ENCODE results near the gene OSTN. TPM values are rescaled to one million over a fixed set of nuclear protein-coding genes. Genes with fewer than 3 reads are reported as not detected.

The OSTN gene
- total RNA-seq, 2 donors from 2014 or later = 0.09 TPM; not detected in 1

GRCh38 chr3:191280111-191280510, 81.1 kb downstream of the OSTN start:
- no peak overlapping the region for H3K4me3 ChIP-seq
- DNase-seq (ENCODE audit: low spot score) = no peak
- H3K9me3 ChIP-seq = no peaks in the 10 kb centered on the region
- intact Hi-C loops (cut with DNase I) = no loop called here
- no peaks in the 10 kb centered on the region for H3K4me1 ChIP-seq (replicated peaks)
- no peaks in the 10 kb centered on the region for H3K36me3 ChIP-seq
- H3K27ac ChIP-seq = no peak overlapping the region
- no peak for TF ChIP-seq POLR2A (IDR thresholded peaks at IDR 0.05)
- TF ChIP-seq POLR2AphosphoS5 (IDR thresholded peaks at IDR 0.05) = no peak
- TF ChIP-seq, protein P1, sequence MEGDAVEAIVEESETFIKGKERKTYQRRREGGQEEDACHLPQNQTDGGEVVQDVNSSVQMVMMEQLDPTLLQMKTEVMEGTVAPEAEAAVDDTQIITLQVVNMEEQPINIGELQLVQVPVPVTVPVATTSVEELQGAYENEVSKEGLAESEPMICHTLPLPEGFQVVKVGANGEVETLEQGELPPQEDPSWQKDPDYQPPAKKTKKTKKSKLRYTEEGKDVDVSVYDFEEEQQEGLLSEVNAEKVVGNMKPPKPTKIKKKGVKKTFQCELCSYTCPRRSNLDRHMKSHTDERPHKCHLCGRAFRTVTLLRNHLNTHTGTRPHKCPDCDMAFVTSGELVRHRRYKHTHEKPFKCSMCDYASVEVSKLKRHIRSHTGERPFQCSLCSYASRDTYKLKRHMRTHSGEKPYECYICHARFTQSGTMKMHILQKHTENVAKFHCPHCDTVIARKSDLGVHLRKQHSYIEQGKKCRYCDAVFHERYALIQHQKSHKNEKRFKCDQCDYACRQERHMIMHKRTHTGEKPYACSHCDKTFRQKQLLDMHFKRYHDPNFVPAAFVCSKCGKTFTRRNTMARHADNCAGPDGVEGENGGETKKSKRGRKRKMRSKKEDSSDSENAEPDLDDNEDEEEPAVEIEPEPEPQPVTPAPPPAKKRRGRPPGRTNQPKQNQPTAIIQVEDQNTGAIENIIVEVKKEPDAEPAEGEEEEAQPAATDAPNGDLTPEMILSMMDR (IDR thresholded peaks at IDR 0.05) = no peak
- no peaks in the 10 kb centered on the region for H3K27me3 ChIP-seq (replicated peaks; ENCODE audit: insufficient read depth)
- WGBS = 30% methylated on average over 1 of the region's 1 CpG

DNA sequence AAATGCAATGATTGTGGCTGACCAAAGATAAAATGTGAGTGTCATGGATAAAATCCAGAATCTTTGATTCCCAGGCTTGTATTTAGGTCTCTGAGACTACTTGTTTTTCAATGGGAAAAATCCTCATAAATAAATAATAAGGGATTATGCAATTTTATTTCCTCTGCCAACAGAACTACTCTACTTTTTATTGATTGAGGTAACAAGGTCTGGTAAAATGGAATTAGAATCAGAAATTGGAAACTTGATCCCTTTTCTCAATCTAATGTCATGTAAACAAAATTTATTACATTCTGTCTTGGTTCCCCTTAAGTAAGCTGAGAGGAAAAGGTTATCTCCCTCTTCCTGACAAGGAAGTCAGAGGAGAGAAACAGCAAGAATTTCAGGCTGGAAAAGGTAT, 81.8 kb downstream of the OSTN start:
- no peak for DNase-seq (ENCODE audit: low spot score)
- Histone ChIP-seq H3K36me3 (no peaks in the 10 kb centered on the region), H3K4me3 (no peak overlapping the region), H3K27ac (no peak overlapping the region), H3K27me3 (replicated peaks; ENCODE audit: insufficient read depth) (no peaks in the 10 kb centered on the region), H3K9me3 (no peaks in the 10 kb centered on the region), H3K4me1 (replicated peaks) (no peaks in the 10 kb centered on the region)
- intact Hi-C loops (cut with DNase I) = no loop called here
- no peak for TF ChIP-seq POLR2AphosphoS5 (IDR thresholded peaks at IDR 0.05)
- no peak for TF ChIP-seq POLR2A (IDR thresholded peaks at IDR 0.05)
- TF ChIP-seq, protein P1 (IDR thresholded peaks at IDR 0.05) = no peak

DNA sequence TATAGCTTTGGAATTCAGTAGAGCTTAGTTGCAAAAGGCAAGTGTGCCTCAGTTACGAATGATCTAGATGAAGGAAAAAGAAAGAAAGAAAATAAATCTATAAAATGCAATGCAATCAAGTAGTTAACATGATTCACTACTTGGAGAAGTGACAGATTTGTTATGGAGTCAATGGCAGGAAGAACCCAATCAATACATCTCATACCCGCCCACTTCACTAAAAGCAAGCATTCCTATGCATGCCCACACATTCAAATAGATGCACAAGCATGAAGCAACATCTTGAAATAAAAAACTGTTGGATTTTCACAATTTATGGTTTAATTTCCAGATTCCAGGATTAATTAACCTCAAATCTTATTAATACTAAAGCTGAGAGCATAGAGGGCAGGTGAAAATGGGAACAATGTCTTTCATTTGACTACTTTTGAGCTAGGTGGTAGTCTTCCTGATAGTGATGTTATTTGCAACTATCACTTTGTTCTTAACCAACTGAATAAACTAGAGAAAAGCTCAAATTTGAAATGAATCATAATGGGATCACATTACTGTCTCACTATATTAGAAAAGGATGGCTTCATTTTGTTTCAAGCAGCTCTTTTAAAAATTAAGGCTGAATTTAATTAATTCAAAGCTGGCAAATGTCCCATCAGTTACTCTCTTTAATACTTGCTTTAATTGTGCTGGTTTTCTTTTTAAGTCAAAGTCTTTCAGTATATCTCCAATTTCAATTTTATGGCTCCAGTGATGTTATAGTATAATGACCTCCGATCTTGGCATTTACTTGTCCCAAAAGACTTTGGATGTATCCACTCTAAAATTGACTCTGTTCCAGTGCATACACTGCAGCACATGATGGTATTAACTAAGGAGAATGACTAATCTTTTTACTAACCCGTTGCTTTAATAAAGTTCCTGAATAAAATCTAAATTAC, 83.5 kb downstream of the OSTN start:
- no peaks in the 10 kb centered on the region for H3K27me3 ChIP-seq (replicated peaks; ENCODE audit: insufficient read depth)
- H3K27ac ChIP-seq = no peak overlapping the region
- no peak overlapping the region for H3K4me3 ChIP-seq
- H3K9me3 ChIP-seq = no peaks in the 10 kb centered on the region
- intact Hi-C loops (cut with DNase I) = no loop called here
- H3K4me1 ChIP-seq (replicated peaks) = no peaks in the 10 kb centered on the region
- 45% methylated on average over 4 of the region's 4 CpGs for WGBS
- DNase-seq (ENCODE audit: low spot score) = no peak
- no peaks in the 10 kb centered on the region for H3K36me3 ChIP-seq
- TF ChIP-seq, protein P1 (IDR thresholded peaks at IDR 0.05) = no peak
- no peak for TF ChIP-seq POLR2AphosphoS5 (IDR thresholded peaks at IDR 0.05)
- no peak for TF ChIP-seq POLR2A (IDR thresholded peaks at IDR 0.05)

DNA sequence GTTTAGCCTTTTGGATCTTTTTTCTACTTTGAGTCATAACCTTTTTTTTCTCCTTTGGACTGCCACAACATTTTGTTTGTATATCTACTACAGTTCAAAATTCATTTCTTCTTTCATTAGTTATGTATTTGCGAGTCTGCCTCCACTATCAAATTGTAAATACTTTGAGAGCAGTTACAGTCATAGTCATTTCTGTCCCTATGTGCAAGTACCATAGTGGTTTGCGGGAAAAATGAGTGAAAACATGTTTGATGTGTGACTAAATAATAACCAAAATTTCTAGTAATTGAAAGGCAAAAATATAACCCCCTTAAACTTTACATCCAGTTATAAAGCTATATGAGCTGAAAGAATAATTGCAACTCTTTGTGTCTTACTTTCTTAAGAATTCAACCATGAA, 84.4 kb downstream of the OSTN start:
- Histone ChIP-seq H3K36me3 (no peaks in the 10 kb centered on the region), H3K4me1 (replicated peaks) (no peaks in the 10 kb centered on the region), H3K4me3 (no peak overlapping the region), H3K27me3 (replicated peaks; ENCODE audit: insufficient read depth) (no peaks in the 10 kb centered on the region), H3K27ac (no peak overlapping the region), H3K9me3 (no peaks in the 10 kb centered on the region)
- no peak for DNase-seq (ENCODE audit: low spot score)
- 88% methylated on average over 2 of the region's 2 CpGs for WGBS
- intact Hi-C loops (cut with DNase I) = no loop called here
- TF ChIP-seq, protein P1 (IDR thresholded peaks at IDR 0.05) = no peak
- no peak for TF ChIP-seq POLR2AphosphoS5 (IDR thresholded peaks at IDR 0.05)
- no peak for TF ChIP-seq POLR2A (IDR thresholded peaks at IDR 0.05)
